ENCODE measurements around the gene MAD2L1BP. TPM values are rescaled to one million over a fixed set of nuclear protein-coding genes. Genes with fewer than 3 reads are reported as not detected.

The MAD2L1BP gene
- total RNA-seq, 1 experiment from 2014 or later: 46.3 TPM

GRCh38 chr6:43610431-43610830 is 25.2 kb upstream of the MAD2L1BP start:
- Histone ChIP-seq H3K14ac (ENCODE audit: insufficient read depth, low read length) (no peak overlapping the region), H3K4me2 (ENCODE audit: insufficient read depth, insufficient read length, low read length) (no peak overlapping the region), H3K56ac (ENCODE audit: insufficient read length, low read depth, low read length) (no peak overlapping the region), H3K27me3 (ENCODE audit: insufficient read depth, low read length) (no peaks in the 10 kb centered on the region), H3K9me3 (ENCODE audit: control insufficient read depth, low read depth, low read length) (no peaks in the 10 kb centered on the region), H2AFZ (ENCODE audit: low read length) (no peak overlapping the region), H3K4ac (ENCODE audit: low read depth, low read length) (no peak overlapping the region), H3K27ac (ENCODE audit: insufficient read length, low read depth, low read length) (no peak overlapping the region), H4K8ac (replicated peaks; ENCODE audit: insufficient read length, low read depth, low read length) (no peak overlapping the region), H3T11ph (ENCODE audit: low read length) (no peak overlapping the region), H3K23ac (ENCODE audit: insufficient read length, low read depth, low read length) (no peak overlapping the region), H3K23me2 (ENCODE audit: insufficient read length, low read depth, low read length, poor library complexity, severe bottlenecking) (no peaks in the 10 kb centered on the region), H3K79me1 (ENCODE audit: insufficient read depth, low read depth, low read length, poor library complexity, severe bottlenecking) (no peaks in the 10 kb centered on the region), H2BK15ac (ENCODE audit: low read depth, low read length) (no peak overlapping the region), H3K9ac (ENCODE audit: extremely low read depth, insufficient read length, low read length) (no peak overlapping the region), H2BK12ac (ENCODE audit: insufficient read length, low read depth, low read length) (no peak overlapping the region), H4K91ac (ENCODE audit: insufficient read length, low read depth, low read length) (no peak overlapping the region), H2BK5ac (ENCODE audit: insufficient read length, low read length) (no peak overlapping the region), H2AK5ac (ENCODE audit: insufficient read length, low read length) (no peak overlapping the region), H3K4me1 (ENCODE audit: insufficient read depth, low read length) (no peaks in the 10 kb centered on the region), H4K5ac (ENCODE audit: insufficient read length, low read depth, low read length) (no peak overlapping the region), H4K20me1 (ENCODE audit: control insufficient read depth, insufficient read depth, insufficient read length) (no peaks in the 10 kb centered on the region), H2BK20ac (ENCODE audit: low read depth, low read length, poor library complexity, severe bottlenecking) (no peak overlapping the region), H3K79me2 (ENCODE audit: insufficient read depth, low read length) (no peaks in the 10 kb centered on the region), H2BK120ac (ENCODE audit: low read depth, low read length, poor library complexity, severe bottlenecking) (no peak overlapping the region), H3K18ac (ENCODE audit: insufficient read length, low read depth, low read length) (no peak overlapping the region)
- no peak for DNase-seq
- Mint-ChIP-seq H3K9me3 (no peaks in the 10 kb centered on the region), H3K36me3 (ENCODE audit: insufficient read depth in 1 of 3, low read depth in 3 of 3) (peaks cover 0 to 46% (median 23%) of the 10 kb centered on the region in 3 experiments; a peak in 4 of 7 replicates), H3K27me3 (ENCODE audit: low read depth) (no peaks in the 10 kb centered on the region), H3K4me3 (no peak overlapping the region), H3K4me1 (no peaks in the 10 kb centered on the region), H3K27ac (no peak overlapping the region)
- WGBS (ENCODE audit: extremely low coverage, insufficient read length, low lambda C conversion rate): no CpG with 5 or more reads among the region's 5 CpGs
- no peak for TF ChIP-seq CTCF (conservative IDR thresholded peaks at IDR 0.05)
